Measurements from ENCODE around the gene SPATA6L.

The SPATA6L gene

GRCh38 chr9:4585135-4585534 is 81.1 kb downstream of the SPATA6L start:
- DNase-seq (ENCODE audit: low spot score) (peak; percentile 5), FAIRE-seq (no peak)

- no peak for DNase-seq (ENCODE audit: low spot score)
- FAIRE-seq: no peak
These were observed 81.6 kb downstream of the SPATA6L start for GRCh38 chr9:4584636-4585035.

- DNase-seq (ENCODE audit: low spot score) (no peak), FAIRE-seq (no peak)
These were observed 83.3 kb downstream of the SPATA6L start for GRCh38 chr9:4583001-4583400.

- DNase-seq (ENCODE audit: low spot score) (no peak), FAIRE-seq (no peak)
These were observed 84.3 kb downstream of the SPATA6L start for GRCh38 chr9:4581861-4582565.

- FAIRE-seq (no peak), DNase-seq (ENCODE audit: low spot score) (no peak)
These were observed 85.1 kb downstream of the SPATA6L start for GRCh38 chr9:4581035-4581760.

GRCh38 chr9:4579001-4579400 is 87.3 kb downstream of the SPATA6L start:
- FAIRE-seq (no peak), DNase-seq (ENCODE audit: low spot score) (no peak)

GRCh38 chr9:4576448-4576847 is 89.8 kb downstream of the SPATA6L start:
- DNase-seq (ENCODE audit: low spot score) (no peak), FAIRE-seq (no peak)

GRCh38 chr9:4575997-4576396 is 90.3 kb downstream of the SPATA6L start:
- FAIRE-seq (no peak), DNase-seq (ENCODE audit: low spot score) (no peak)

- DNase-seq (ENCODE audit: low spot score): no peak
- FAIRE-seq: no peak
These were observed 91.5 kb downstream of the SPATA6L start for GRCh38 chr9:4574657-4575243.

- FAIRE-seq: no peak
- DNase-seq (ENCODE audit: low spot score): no peak
These were observed 92.5 kb downstream of the SPATA6L start for GRCh38 chr9:4573634-4574389.

- FAIRE-seq: no peak
- no peak for DNase-seq (ENCODE audit: low spot score)
These were observed 93.1 kb downstream of the SPATA6L start for GRCh38 chr9:4573176-4573575.

- no peak for FAIRE-seq
These were observed 94.0 kb downstream of the SPATA6L start for GRCh38 chr9:4572184-4572826.

GRCh38 chr9:4569101-4569500 is 97.2 kb downstream of the SPATA6L start:
- FAIRE-seq (no peak), DNase-seq (ENCODE audit: low spot score) (no peak)

More at GRCh38 chr9:4572184-4572826, 94.0 kb downstream of the SPATA6L start:
- no peak for DNase-seq (ENCODE audit: low spot score)

- DNase-seq (ENCODE audit: low spot score) (no peak), FAIRE-seq (no peak)
These were observed 98.7 kb downstream of the SPATA6L start for GRCh38 chr9:4567601-4568000.

- no peak for DNase-seq (ENCODE audit: low spot score)
- no peak for FAIRE-seq
These were observed 99.5 kb downstream of the SPATA6L start for GRCh38 chr9:4566806-4567205.

- FAIRE-seq (no peak), DNase-seq (ENCODE audit: low spot score) (no peak)
These were observed 103.2 kb downstream of the SPATA6L start for GRCh38 chr9:4563105-4563504.

- no peak for FAIRE-seq
- DNase-seq (ENCODE audit: low spot score): no peak
These were observed 106.8 kb downstream of the SPATA6L start for GRCh38 chr9:4559261-4560182.

GRCh38 chr9:4558371-4558998 is 107.8 kb downstream of the SPATA6L start:
- DNase-seq (ENCODE audit: low spot score): no peak
- no peak for FAIRE-seq

- FAIRE-seq (no peak), DNase-seq (ENCODE audit: low spot score) (no peak)
These were observed 111.0 kb downstream of the SPATA6L start for GRCh38 chr9:4555236-4555635.

GRCh38 chr9:4553951-4554381 is 112.3 kb downstream of the SPATA6L start:
- no peak for FAIRE-seq

More at GRCh38 chr9:4553951-4554381, 112.3 kb downstream of the SPATA6L start:
- DNase-seq (ENCODE audit: low spot score): no peak

All from urothelium cell line (cell line).